Thoracic aorta (tissue), 2 donors: ENCODE data around the gene MSI2. TPM values are rescaled to one million over a fixed set of nuclear protein-coding genes. Genes with fewer than 3 reads are reported as not detected.

ENCODE experiments used
- ATAC-seq: fragments of 150-250 bp; one replicate; pipeline ENCODE4 v1.8.0; 2017; ENCODE audit warnings: low read depth; ENCODE audit not compliant: insufficient number of reproducible peaks, low FRiP score
- DNase-seq: peaks from one replicate; pipeline ENCODE4 v3.0.0-alpha.2; 2020; ENCODE audit warnings: low spot score
- H3K27ac ChIP-seq, 2 donors: fragments of 200-600 bp; sonication (generic); 1 replicate in 1 of 2; 2 replicates in 1 of 2; pipeline ENCODE4 v1.5.1; 2016; ENCODE audit warnings: mild to moderate bottlenecking in 2 of 2, moderate library complexity in 2 of 2
- H3K27me3 ChIP-seq: fragments of 200-600 bp; sonication (generic); replicated peaks from 2 replicates; pipeline ENCODE4 v1.6.0; 2016; ENCODE audit warnings: mild to moderate bottlenecking; ENCODE audit not compliant: insufficient read depth
- H3K36me3 ChIP-seq: fragments of 200-600 bp; sonication (generic); one replicate; pipeline ENCODE4 v1.5.1; 2016
- H3K4me1 ChIP-seq, 2 donors: fragments of 200-600 bp; sonication (generic); 1 replicate in 1 of 2; 2 replicates in 1 of 2; pipeline versions ENCODE4 v1.5.1 to v1.6.0; 2016; ENCODE audit warnings: low read depth in 2 of 2, mild to moderate bottlenecking in 1 of 2; ENCODE audit not compliant: control insufficient read depth in 1 of 2
- H3K4me3 ChIP-seq: fragments of 200-600 bp; sonication (generic); 2 replicates; pipeline ENCODE4 v1.5.1; 2016; ENCODE audit warnings: mild to moderate bottlenecking
- H3K9me3 ChIP-seq: fragments of 200-600 bp; sonication (generic); 2 replicates; pipeline ENCODE4 v1.5.1; 2016
- CTCF ChIP-seq: fragments of 200-600 bp; sonication (generic); IDR thresholded peaks from one replicate; pipeline ENCODE4 v1.5.1; 2019; ENCODE audit warnings: antibody characterized with exemption
- total RNA-seq, 2 donors: library from RNA; depleted of rRNA; stranded (reverse); fragments of >200 nt; gene quantifications; one replicate each; pipeline versions ENCODE4 v1.1.0 to v1.2.3, GENCODE V29; 2016

The MSI2 gene
- total RNA-seq, 2 donors from 2014 or later, result 32.1 to 46.2 TPM

- H3K27me3 ChIP-seq, result no peaks in the 10 kb centered on the region
- H3K9me3 ChIP-seq, result no peaks in the 10 kb centered on the region
- no peak overlapping the region for H3K27ac ChIP-seq
- no peak for TF ChIP-seq CTCF
- no peak for ATAC-seq
- no peak for DNase-seq
- H3K4me3 ChIP-seq, result no peak overlapping the region
- H3K4me1 ChIP-seq, result peaks cover 20 to 42% of the 10 kb centered on the region in 2 donors
- no peaks in the 10 kb centered on the region for H3K36me3 ChIP-seq
Observed at GRCh38 chr17:57443781-57444180, 187.5 kb downstream of the MSI2 start.

GRCh38 chr17:57444682-57445450 lies 188.5 kb downstream of the MSI2 start:
- ATAC-seq (no peak), DNase-seq (no peak)
- H3K27ac ChIP-seq, result no peak overlapping the region
- H3K4me3 ChIP-seq, result no peak overlapping the region
- H3K27me3 ChIP-seq, result no peaks in the 10 kb centered on the region
- no peaks in the 10 kb centered on the region for H3K36me3 ChIP-seq
- H3K4me1 ChIP-seq, result peaks cover 20 to 41% of the 10 kb centered on the region in 2 donors
- no peaks in the 10 kb centered on the region for H3K9me3 ChIP-seq
- TF ChIP-seq CTCF, result no peak

GRCh38 chr17:57445772-57446472 lies 189.6 kb downstream of the MSI2 start:
- no peak for TF ChIP-seq CTCF
- Histone ChIP-seq H3K27me3 (no peaks in the 10 kb centered on the region), H3K4me3 (no peak overlapping the region), H3K27ac (no peak overlapping the region), H3K36me3 (no peaks in the 10 kb centered on the region), H3K4me1 (peaks cover 16 to 30% of the 10 kb centered on the region in 2 donors), H3K9me3 (no peaks in the 10 kb centered on the region)
- ATAC-seq (no peak), DNase-seq (no peak)

- Histone ChIP-seq H3K27ac (no peak overlapping the region), H3K4me3 (no peak overlapping the region), H3K36me3 (no peaks in the 10 kb centered on the region), H3K9me3 (no peaks in the 10 kb centered on the region), H3K4me1 (peaks cover 9 to 15% of the 10 kb centered on the region in 2 donors), H3K27me3 (no peaks in the 10 kb centered on the region)
- no peak for TF ChIP-seq CTCF
- ATAC-seq (no peak), DNase-seq (no peak)
Observed at GRCh38 chr17:57447357-57447989, 191.2 kb downstream of the MSI2 start.
